Measurements from ENCODE around the gene RPS27A.
"Not testable (repeated sequence)": the region's sequence is repeated elsewhere in the genome, so short reads cannot be mapped to it uniquely, and the experiment has no call there.

The RPS27A gene

DNA sequence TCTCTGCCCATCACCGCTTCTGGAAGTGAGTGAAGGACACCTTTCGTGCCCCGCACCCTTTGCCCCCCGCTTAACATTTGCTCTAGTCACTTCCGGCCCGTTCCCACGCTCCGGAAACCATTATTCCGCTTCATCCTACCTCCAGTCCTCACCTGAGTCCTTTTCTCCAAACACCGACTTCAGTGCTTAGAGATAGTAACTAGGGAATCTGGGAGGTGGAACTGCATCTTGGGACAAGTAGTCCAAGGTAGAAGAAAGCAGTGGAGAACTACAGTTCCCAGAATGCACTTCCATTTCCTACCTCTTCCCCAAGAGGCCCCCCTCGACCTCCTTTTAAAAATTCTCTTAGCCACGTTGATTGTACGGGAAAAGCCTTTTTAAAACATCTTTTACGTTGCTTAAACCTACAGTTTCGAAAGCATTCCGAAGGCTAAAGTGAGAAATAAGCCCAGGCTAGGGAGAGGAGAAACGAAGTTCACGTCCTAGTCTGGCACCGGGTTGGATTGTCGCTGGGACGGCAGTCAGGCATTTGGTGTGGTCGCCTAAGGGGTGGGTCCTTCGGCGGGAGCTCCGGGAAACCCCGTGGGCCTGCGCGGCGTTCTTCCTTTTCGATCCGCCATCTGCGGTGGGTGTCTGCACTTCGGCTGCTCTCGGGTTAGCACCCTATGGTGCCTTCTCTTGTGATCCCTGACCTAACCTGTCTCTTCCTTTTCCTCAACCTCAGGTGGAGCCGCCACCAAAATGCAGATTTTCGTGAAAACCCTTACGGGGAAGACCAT, at the start of gene RPS27A, which contains the start of gene CLHC1:
Gene RPS27A (plus strand): TSS at position 605 of the 779 bp plus-strand sequence. CDS start 137 bp downstream, at position 742.
Gene CLHC1 (minus strand): TSS at position 210 of the 779 bp plus-strand sequence. CDS start 9,882 bp downstream, outside the sequence.
- peak; percentile 73 for FAIRE-seq

- FAIRE-seq: not testable (repeated sequence)
These were observed 45.7 kb upstream of the RPS27A start for GRCh38 chr2:55186837-55187236.

- not testable (repeated sequence) for FAIRE-seq
These were observed 40.6 kb upstream of the RPS27A start for GRCh38 chr2:55191888-55192287.

- FAIRE-seq: no peak
These were observed 36.0 kb upstream of the RPS27A start for GRCh38 chr2:55196526-55196925.

- no peak for FAIRE-seq
These were observed 32.1 kb upstream of the RPS27A start for GRCh38 chr2:55200416-55200815.

- no peak for FAIRE-seq
These were observed 28.0 kb upstream of the RPS27A start for GRCh38 chr2:55204536-55204935.

GRCh38 chr2:55204950-55205349, 27.5 kb upstream of the RPS27A start:
- no peak for FAIRE-seq

DNA sequence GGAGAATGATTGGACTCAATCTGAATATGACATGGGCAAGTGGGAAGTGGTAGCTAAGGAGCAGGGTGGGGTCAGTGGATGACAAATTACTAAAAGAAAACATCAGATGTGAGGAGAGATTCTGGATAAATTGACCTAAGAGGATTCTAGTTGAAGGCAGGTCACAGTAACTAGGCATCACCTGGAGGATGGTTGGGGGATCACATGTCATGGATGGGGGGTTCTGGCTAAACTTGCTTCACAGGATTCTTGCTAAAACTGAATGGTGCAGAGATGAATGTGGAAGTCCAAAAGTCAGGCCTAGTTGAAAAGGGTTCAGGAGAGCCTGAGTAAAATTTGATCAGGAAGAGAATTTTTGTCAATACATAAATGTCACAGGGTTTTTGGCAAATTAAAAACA, 18.7 kb upstream of the RPS27A start:
- no peak for FAIRE-seq

DNA sequence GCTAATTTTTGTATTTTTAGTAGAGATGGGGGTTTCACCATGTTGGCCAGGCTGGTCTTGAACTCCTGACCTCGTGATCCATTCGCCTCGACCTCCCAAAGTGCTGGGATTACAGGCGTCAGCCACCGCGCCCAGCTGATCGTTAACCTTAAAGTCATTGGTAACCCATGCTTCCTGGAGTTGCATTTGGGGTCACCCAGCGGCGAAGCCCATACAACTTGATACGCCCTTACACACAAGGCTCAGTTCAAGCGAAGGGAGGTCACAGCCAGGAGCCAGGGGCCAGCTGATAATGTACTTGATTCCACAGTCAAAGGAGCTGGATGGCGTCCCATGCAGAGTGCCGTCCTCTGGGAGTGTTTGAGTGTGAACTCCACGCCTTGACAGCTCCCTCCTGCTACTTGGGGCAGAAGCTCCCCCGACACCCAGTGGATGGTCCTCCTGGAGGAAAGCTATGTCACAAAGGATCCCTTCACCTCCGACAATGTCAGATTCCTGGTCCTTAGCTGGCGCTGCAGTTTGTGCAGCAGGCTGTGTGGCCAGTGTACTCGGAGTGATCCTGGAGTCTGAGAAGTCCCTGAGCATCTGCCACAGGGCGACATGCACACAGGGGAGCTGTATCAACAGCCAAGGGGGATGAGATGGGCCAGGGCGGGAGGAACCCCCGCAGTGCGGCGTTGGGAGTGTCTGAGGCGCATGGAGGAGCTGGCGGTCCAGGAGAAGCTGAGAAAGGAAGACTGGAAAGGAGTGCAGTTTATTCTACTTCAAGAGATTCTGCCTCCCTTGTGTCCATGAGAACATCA, 8.3 kb upstream of the RPS27A start:
- no peak for FAIRE-seq

GRCh38 chr2:55224761-55225261, 7.7 kb upstream of the RPS27A start:
- no peak for FAIRE-seq

DNA sequence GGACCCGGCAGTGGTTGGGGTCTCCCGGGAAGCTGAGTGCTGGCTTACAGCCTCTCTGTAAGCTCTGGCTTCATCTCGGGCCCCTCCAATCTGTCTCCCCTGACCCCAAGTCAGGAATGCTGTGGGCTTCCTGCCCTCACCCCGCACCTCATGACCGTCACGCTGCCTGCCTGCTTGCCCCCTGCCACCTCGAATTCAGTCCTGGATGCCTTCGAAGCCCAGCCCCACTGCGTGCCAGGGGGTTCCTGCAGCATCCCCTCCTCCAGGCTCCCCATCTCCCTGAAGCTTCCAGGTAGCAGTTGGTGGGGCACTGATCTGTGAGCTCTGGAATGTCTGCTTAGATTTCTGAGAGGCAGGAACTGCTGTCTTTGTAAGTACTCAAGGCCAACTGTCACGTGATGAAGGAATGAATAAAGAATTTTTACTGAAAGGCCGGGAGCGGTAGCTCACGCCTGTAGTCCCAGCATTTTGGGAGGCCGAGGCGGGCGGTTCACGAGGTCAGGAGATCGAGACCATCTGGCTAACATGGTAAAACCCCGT, 6.9 kb upstream of the RPS27A start:
- FAIRE-seq: no peak

DNA sequence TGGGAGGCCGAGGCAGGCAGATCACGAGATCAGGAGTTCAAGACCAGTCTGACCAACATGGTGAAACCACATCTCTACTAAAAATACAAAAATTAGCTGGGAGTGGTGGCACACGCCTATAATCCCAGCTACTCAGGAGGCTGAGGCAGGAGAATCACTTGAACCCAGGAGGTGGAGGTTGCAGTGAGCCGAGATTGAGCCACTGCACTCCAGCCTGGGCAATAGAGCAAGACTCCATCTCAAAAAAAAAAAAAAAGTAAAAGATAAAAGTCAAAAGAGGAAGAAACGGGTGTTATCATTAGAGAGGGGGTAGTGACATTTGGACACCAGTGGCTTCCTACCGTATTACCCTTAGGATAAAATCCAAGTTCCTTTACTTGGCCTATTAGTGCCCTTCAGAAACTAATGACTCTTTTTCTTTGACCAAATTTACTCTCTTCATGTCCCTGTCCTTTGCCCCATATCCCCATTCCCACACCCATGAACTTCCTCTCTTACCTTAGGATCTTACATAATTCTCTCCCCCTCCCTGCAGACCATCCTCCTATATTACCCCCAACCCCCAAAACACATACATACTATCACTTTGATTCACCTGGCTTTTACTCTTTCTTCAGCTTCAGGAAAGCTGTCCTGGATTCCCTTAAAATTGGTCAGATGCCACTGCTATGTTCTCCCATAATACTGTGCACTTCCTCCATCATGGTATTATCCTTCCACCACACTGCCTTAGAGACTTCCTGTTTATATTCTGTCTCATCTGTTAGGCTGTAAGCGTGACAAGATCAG, 4.9 kb upstream of the RPS27A start:
- not testable (repeated sequence) for FAIRE-seq

- no peak for FAIRE-seq
These were observed 4.3 kb upstream of the RPS27A start for GRCh38 chr2:55228226-55228563.

GRCh38 chr2:55229221-55229620, 3.3 kb upstream of the RPS27A start:
- FAIRE-seq: no peak

GRCh38 chr2:55230551-55230950, 1.9 kb upstream of the RPS27A start:
- no peak for FAIRE-seq

GRCh38 chr2:55231546-55232083, 873 bp upstream of the RPS27A start:
- no peak for FAIRE-seq

- no peak for FAIRE-seq
These were observed 572 bp downstream of the RPS27A start for GRCh38 chr2:55232863-55233657.

- no peak for FAIRE-seq
These were observed 1.1 kb downstream of the RPS27A start for GRCh38 chr2:55233658-55233940.

- no peak for FAIRE-seq
These were observed 3.4 kb downstream of the RPS27A start for GRCh38 chr2:55235724-55236538.

DNA sequence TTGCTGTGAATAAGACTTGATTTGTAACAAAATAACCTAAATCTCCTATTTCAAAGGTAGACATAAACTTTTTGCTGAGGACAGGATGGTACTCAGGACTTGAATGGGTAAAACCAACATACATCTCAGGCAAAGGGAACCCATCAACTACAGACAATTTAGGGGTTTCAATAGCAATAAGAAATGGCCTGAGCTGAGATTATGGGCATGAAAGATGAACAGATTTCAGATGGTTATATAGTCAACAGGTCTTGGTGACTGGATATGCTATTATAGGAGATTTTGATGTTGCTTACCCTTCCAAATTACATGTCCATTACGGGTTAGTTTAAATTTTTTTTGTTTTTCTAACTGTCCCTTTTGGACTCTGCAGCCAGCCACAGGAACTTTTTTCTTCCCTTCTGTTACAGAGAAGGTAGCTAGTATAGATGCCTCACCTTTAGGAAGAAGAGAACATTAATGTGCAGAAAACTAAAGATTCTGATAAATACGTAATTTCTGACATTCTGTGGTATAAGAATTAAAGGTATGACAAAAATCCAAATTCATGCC, 4.6 kb downstream of the RPS27A start:
- no peak for FAIRE-seq
